GM23338 (cell line): ENCODE measurements around the gene PITPNC1. TPM values are rescaled to one million over a fixed set of nuclear protein-coding genes. Genes with fewer than 3 reads are reported as not detected.

Source experiments
- ATAC-seq: fragments of 200-7000 bp; cut with Tn5 transposase; 3 replicates; pipeline ENCODE4 v1.9.1; 2020
- DNase-seq: peaks from one replicate; pipeline ENCODE4 v3.0.0-alpha.2; 2015; ENCODE audit warnings: low spot score
- H2AFZ ChIP-seq: fragments of 200-600 bp; sonication (generic); 2 replicates; pipeline ENCODE4 v1.8.0; 2016; ENCODE audit warnings: antibody characterized with exemption, mild to moderate bottlenecking, moderate library complexity
- H3F3A ChIP-seq: fragments of 200-600 bp; sonication (generic); replicated peaks from 2 replicates; pipeline ENCODE4 v1.8.0; 2017; ENCODE audit warnings: antibody characterized with exemption, mixed run types, low read depth
- H3K27ac ChIP-seq: fragments of 200-600 bp; sonication (generic); 2 replicates; pipeline ENCODE4 v1.6.1; 2016; ENCODE audit warnings: low read depth
- H3K27me3 ChIP-seq: fragments of 200-600 bp; sonication (generic); 2 replicates; pipeline ENCODE4 v1.8.0; 2016; ENCODE audit warnings: mild to moderate bottlenecking, mixed run types, moderate library complexity; ENCODE audit not compliant: insufficient read depth
- H3K36me3 ChIP-seq: fragments of 200-600 bp; sonication (generic); 2 replicates; pipeline ENCODE4 v1.8.0; 2016; ENCODE audit warnings: mild to moderate bottlenecking; ENCODE audit not compliant: insufficient read depth
- H3K4me1 ChIP-seq: fragments of 200-600 bp; sonication (generic); 2 replicates; pipeline ENCODE4 v1.8.0; 2016; ENCODE audit warnings: mild to moderate bottlenecking, moderate library complexity; ENCODE audit not compliant: insufficient read depth
- H3K4me2 ChIP-seq: fragments of 200-600 bp; sonication (generic); 2 replicates; pipeline ENCODE4 v1.7.1; 2017; ENCODE audit warnings: mixed run types
- H3K4me3 ChIP-seq: fragments of 200-600 bp; sonication (generic); 2 replicates; pipeline ENCODE4 v1.6.1; 2016; ENCODE audit warnings: mixed run types
- H3K79me2 ChIP-seq: fragments of 200-600 bp; sonication (generic); replicated peaks from 2 replicates; pipeline ENCODE4 v1.8.0; 2017; ENCODE audit warnings: mild to moderate bottlenecking; ENCODE audit not compliant: insufficient read depth
- H3K9me2 ChIP-seq: fragments of 200-600 bp; sonication (generic); 2 replicates; pipeline ENCODE4 v1.8.0; 2017; ENCODE audit not compliant: insufficient read depth
- H4K20me1 ChIP-seq: fragments of 200-600 bp; sonication (generic); replicated peaks from 2 replicates; pipeline ENCODE4 v1.8.0; 2017; ENCODE audit warnings: mild to moderate bottlenecking; ENCODE audit not compliant: insufficient read depth
- H3K27ac Mint-ChIP-seq: 2 replicates; pipeline ENCODE4 v1.8.0; 2020; ENCODE audit warnings: inconsistent platforms, mild to moderate bottlenecking, moderate library complexity, mixed read lengths
- H3K27me3 Mint-ChIP-seq: 3 replicates; pipeline ENCODE4 v1.8.0; 2022; ENCODE audit warnings: low read depth, mild to moderate bottlenecking, moderate library complexity, mixed read lengths, inconsistent platforms; ENCODE audit not compliant: insufficient read depth, poor library complexity
- H3K36me3 Mint-ChIP-seq: 3 replicates; pipeline ENCODE4 v1.8.0; 2021; ENCODE audit warnings: low read depth, mild to moderate bottlenecking, inconsistent platforms, moderate library complexity, mixed read lengths
- H3K4me1 Mint-ChIP-seq: 3 replicates; pipeline ENCODE4 v1.8.0; 2020; ENCODE audit warnings: mild to moderate bottlenecking, inconsistent platforms, mixed read lengths
- H3K4me3 Mint-ChIP-seq: 3 replicates; pipeline ENCODE4 v1.8.0; 2021; ENCODE audit warnings: moderate library complexity, mild to moderate bottlenecking, inconsistent platforms, mixed read lengths
- H3K9me3 Mint-ChIP-seq: 3 replicates; pipeline ENCODE4 v1.8.0; 2020; ENCODE audit warnings: moderate library complexity, mild to moderate bottlenecking, inconsistent platforms, mixed read lengths
- CREB1 ChIP-seq: fragments of 250-450 bp; sonication (Bioruptor Pico); IDR thresholded peaks from 2 replicates; pipeline ENCODE4 v1.5.0; 2020; ENCODE audit warnings: low read depth, mild to moderate bottlenecking, moderate library complexity
- CTCF ChIP-seq, 2 experiments: fragments of 200-600 bp in 1 of 2; sonication (generic) in 1 of 2; conservative IDR thresholded peaks; 2 replicates each; pipeline versions ENCODE4 v1.5.1 to v1.6.1; 2016 to 2017; ENCODE audit warnings: antibody characterized with exemption in 2 of 2, low read depth in 2 of 2, mild to moderate bottlenecking in 2 of 2, moderate library complexity in 1 of 2
- ETS1 ChIP-seq: IDR thresholded peaks from 2 replicates; pipeline ENCODE4 v1.6.1; 2016; ENCODE audit warnings: antibody characterized with exemption
- JUNB ChIP-seq: IDR thresholded peaks from one replicate; pipeline ENCODE4 v1.6.1; 2016; ENCODE audit warnings: antibody characterized with exemption; ENCODE audit not compliant: unreplicated experiment
- NANOG ChIP-seq: IDR thresholded peaks from 2 replicates; pipeline ENCODE4 v1.6.1; 2016; ENCODE audit warnings: antibody characterized with exemption, borderline replicate concordance
- STAT1 ChIP-seq: IDR thresholded peaks from one replicate; pipeline ENCODE4 v1.6.1; 2016; ENCODE audit warnings: antibody characterized with exemption; ENCODE audit not compliant: unreplicated experiment
- ZNF114 ChIP-seq: fragments of 250-450 bp; sonication (Bioruptor Pico); IDR thresholded peaks from 2 replicates; pipeline ENCODE4 v1.5.0; 2020; ENCODE audit warnings: mild to moderate bottlenecking, moderate library complexity
- ZNF331 ChIP-seq: fragments of 250-450 bp; sonication (Bioruptor Pico); IDR thresholded peaks from 2 replicates; pipeline ENCODE4 v1.5.0; 2020; ENCODE audit warnings: low read depth, mild to moderate bottlenecking, moderate library complexity
- ZNF462 ChIP-seq: fragments of 250-450 bp; sonication (Bioruptor Pico); IDR thresholded peaks from 2 replicates; pipeline ENCODE4 v1.5.0; 2020; ENCODE audit warnings: mild to moderate bottlenecking, moderate library complexity
- polyA plus RNA-seq: library from polyadenylated mRNA; unstranded; fragments of >200 nt; fragmentation: Nextera tagmentation; extraction: Ambion mirVana; gene quantifications from 2 replicates; pipeline ENCODE4 v1.2.1, GENCODE V29; 2016
- total RNA-seq: library from RNA; depleted of rRNA; stranded (reverse); fragments of >200 nt; shearing (Covaris generic); gene quantifications from 2 replicates; pipeline ENCODE4 v1.2.3, GENCODE V29; 2014

Gene PITPNC1
- total and polyA plus RNA-seq, 2 experiments from 2014 or later: 23.0 to 32.6 TPM

GRCh38 chr17:67448449-67448848, 71.4 kb downstream of the PITPNC1 start:
- no peak for DNase-seq
- no peaks in the 10 kb centered on the region for H3K9me3 Mint-ChIP-seq
- Histone ChIP-seq H3K4me1 (peaks cover 28% of the 10 kb centered on the region), H3K4me2 (no peak overlapping the region), H3K4me3 (no peak overlapping the region), H2AFZ (no peak overlapping the region), H3K9me2 (no peaks in the 10 kb centered on the region), H3K27me3 (no peaks in the 10 kb centered on the region), H3K36me3 (no peaks in the 10 kb centered on the region), H3F3A (no peaks in the 10 kb centered on the region), H3K79me2 (peaks cover 94% of the 10 kb centered on the region), H3K27ac (no peak overlapping the region), H4K20me1 (no peaks in the 10 kb centered on the region; the same call in 1 of the 2 replicates)
- peaks cover 28% of the 10 kb centered on the region for H3K4me1 Mint-ChIP-seq
- H3K36me3 Mint-ChIP-seq: no peaks in the 10 kb centered on the region; the same call in 1 of the 3 replicates
- TF ChIP-seq CREB1 (CRISPR knock-in tag): no peak
- no peak for TF ChIP-seq ZNF331
- TF ChIP-seq STAT1: no peak
- TF ChIP-seq NANOG: no peak
- no peak overlapping the region for H3K27ac Mint-ChIP-seq
- ATAC-seq: no peak
- H3K4me3 Mint-ChIP-seq: no peak overlapping the region
- H3K27me3 Mint-ChIP-seq: peaks cover 7% of the 10 kb centered on the region

GRCh38 chr17:67449065-67449464, 72.0 kb downstream of the PITPNC1 start:
- H3K27me3 Mint-ChIP-seq: peaks cover 7% of the 10 kb centered on the region
- Histone ChIP-seq H3K9me2 (no peaks in the 10 kb centered on the region), H3K27ac (no peak overlapping the region), H3K36me3 (no peaks in the 10 kb centered on the region), H3K4me2 (no peak overlapping the region), H3K4me3 (no peak overlapping the region), H4K20me1 (no peaks in the 10 kb centered on the region; the same call in 1 of the 2 replicates), H3K4me1 (peaks cover 25% of the 10 kb centered on the region), H3K79me2 (peaks cover 94% of the 10 kb centered on the region), H3K27me3 (no peaks in the 10 kb centered on the region), H2AFZ (no peak overlapping the region), H3F3A (no peaks in the 10 kb centered on the region)
- H3K4me3 Mint-ChIP-seq: no peak overlapping the region
- no peak for TF ChIP-seq ZNF331
- TF ChIP-seq CTCF (conservative IDR thresholded peaks at IDR 0.05; ENCODE audit: low read depth in 2 of 2): no peak
- TF ChIP-seq JUNB: no peak
- TF ChIP-seq ZNF462 (CRISPR knock-in tag): no peak
- no peak for TF ChIP-seq STAT1
- no peak for TF ChIP-seq ETS1
- TF ChIP-seq ZNF114 (CRISPR knock-in tag): no peak
- peaks cover 26% of the 10 kb centered on the region for H3K4me1 Mint-ChIP-seq
- no peak overlapping the region; the same call in 1 of the 2 replicates for H3K27ac Mint-ChIP-seq
- H3K9me3 Mint-ChIP-seq: no peaks in the 10 kb centered on the region
- DNase-seq (no peak), ATAC-seq (no peak)
- no peaks in the 10 kb centered on the region; the same call in 1 of the 3 replicates for H3K36me3 Mint-ChIP-seq
